Right cardiac atrium (tissue), 5 donors: ENCODE results near the gene CCDC85A. TPM values are rescaled to one million over a fixed set of nuclear protein-coding genes. Genes with fewer than 3 reads are reported as not detected.
A peak's percentile ranks its signal among the peaks of the same experiment; 100 is the strongest.

Source experiments
- ATAC-seq, 2 donors: fragments of 200-7000 bp; cut with Tn5 transposase; one replicate each; pipeline versions ENCODE4 v1.8.0 to v1.9.1; 2020; ENCODE audit warnings: moderate library complexity in 2 of 2, mild to moderate bottlenecking in 1 of 2
- DNase-seq, 3 donors: peaks; one replicate each; pipeline ENCODE4 v3.0.0-alpha.2; 2020
- H3K27ac ChIP-seq: one replicate; pipeline ENCODE4 v1.5.1; 2013; ENCODE audit warnings: mild to moderate bottlenecking, low read length, control low read depth, moderate library complexity
- H3K27me3 ChIP-seq: one replicate; pipeline ENCODE4 v1.6.1; 2013; ENCODE audit not compliant: control insufficient read depth, insufficient read depth
- H3K4me1 ChIP-seq: one replicate; pipeline ENCODE4 v1.6.1; 2013; ENCODE audit warnings: low read length; ENCODE audit not compliant: control insufficient read depth, insufficient read depth
- H3K4me3 ChIP-seq: one replicate; pipeline ENCODE4 v1.5.1; 2013; ENCODE audit warnings: low read length, control low read depth
- H3K9me3 ChIP-seq: one replicate; pipeline ENCODE4 v1.6.1; 2013; ENCODE audit warnings: low read length; ENCODE audit not compliant: control insufficient read depth
- WGBS: extraction: QIAGEN DNeasy Blood & Tissue Kit; methylation state at CpG from one replicate; pipeline ENCODE4 v1.1.7; 2013; 5-methylcytosine and 5-hydroxymethylcytosine counted together
- intact Hi-C, 4 donors: fragments of 100-400 bp; cut with DNase I; formaldehyde crosslinking; loops; one replicate each; pipeline versions ENCODE4 v1.11.0 to v1.14.0; 2022 to 2023
- polyA plus RNA-seq: library from polyadenylated mRNA; stranded (reverse); fragments of 200-250 nt; gene quantifications from one replicate; pipeline ENCODE4 v1.2.3, GENCODE V29; 2013
- total RNA-seq, 4 donors: library from RNA; stranded (reverse); fragmentation: NEBNext Ultra II Directional; extraction: Animal tissue kit (Norgen Biotek cat#: 25700); gene quantifications; one replicate each; pipeline ENCODE4 v1.2.1, GENCODE V29; 2021
- donor health status: healthy with polysubstance abuse.
- donor health status: DM: no; HTN: yes; CAD: no.
- donor health status: DM: no; HTN: no; CAD: no.
- donor health status: DM: no; HTN: yes; CAD: no; lungs with severe emphysema.
- donor health status: DM: yes; HTN: yes; CAD: no.

Gene CCDC85A
- total and polyA plus RNA-seq, 5 donors, result 1.1 to 3.4 (median 1.9) TPM

- H3K4me3 ChIP-seq, result no peak overlapping the region
- WGBS, result 91% methylated on average over 5 of the region's 5 CpGs
- no peaks in the 10 kb centered on the region for H3K27me3 ChIP-seq
- no peaks in the 10 kb centered on the region for H3K4me1 ChIP-seq
- DNase-seq (no peak), ATAC-seq (no peak)
- H3K9me3 ChIP-seq, result no peaks in the 10 kb centered on the region
- H3K27ac ChIP-seq, result no peak overlapping the region
- intact Hi-C loops, result no loop called here
These were observed 56.4 kb downstream of the CCDC85A start for GRCh38 chr2:56240210-56240609.

GRCh38 chr2:56244506-56244905 lies 60.7 kb downstream of the CCDC85A start:
- intact Hi-C loops, result no loop called here
- WGBS, result 0% methylated on average over 1 of the region's 1 CpG
- Histone ChIP-seq H3K27me3 (no peaks in the 10 kb centered on the region), H3K9me3 (no peaks in the 10 kb centered on the region), H3K4me3 (no peak overlapping the region), H3K4me1 (peaks cover 3% of the 10 kb centered on the region), H3K27ac (no peak overlapping the region)
- ATAC-seq (no peak), DNase-seq (no peak)

GRCh38 chr2:56244911-56245530 lies 61.2 kb downstream of the CCDC85A start:
- intact Hi-C loops, result no loop called here
- DNase-seq (no peak), ATAC-seq (no peak)
- 100% methylated on average over 1 of the region's 1 CpG for WGBS
- Histone ChIP-seq H3K4me1 (peaks cover 3% of the 10 kb centered on the region), H3K9me3 (no peaks in the 10 kb centered on the region), H3K4me3 (no peak overlapping the region), H3K27me3 (no peaks in the 10 kb centered on the region), H3K27ac (no peak overlapping the region)

- peak; percentile 16 to 23 for ATAC-seq
These were observed 65.4 kb downstream of the CCDC85A start for GRCh38 chr2:56248965-56249742.

GRCh38 chr2:56250153-56250729 lies 66.5 kb downstream of the CCDC85A start:
- H3K27ac ChIP-seq, result no peak overlapping the region
- no peaks in the 10 kb centered on the region for H3K9me3 ChIP-seq
- no peak overlapping the region for H3K4me3 ChIP-seq
- intact Hi-C loops, result no loop called here
- 90% methylated on average over 2 of the region's 2 CpGs for WGBS
- ATAC-seq (no peak), DNase-seq (no peak)
- H3K4me1 ChIP-seq, result peaks cover 3% of the 10 kb centered on the region
- H3K27me3 ChIP-seq, result no peaks in the 10 kb centered on the region

More at GRCh38 chr2:56248965-56249742, 65.4 kb downstream of the CCDC85A start:
- Histone ChIP-seq H3K27me3 (no peaks in the 10 kb centered on the region), H3K9me3 (no peaks in the 10 kb centered on the region), H3K4me3 (no peak overlapping the region), H3K27ac (no peak overlapping the region), H3K4me1 (peaks cover 3% of the 10 kb centered on the region)
- 58% methylated on average over 5 of the region's 5 CpGs for WGBS
- DNase-seq, result no peak
- intact Hi-C loops, result no loop called here

- H3K27ac ChIP-seq, result no peak overlapping the region
- intact Hi-C loops, result no loop called here
- H3K9me3 ChIP-seq, result no peaks in the 10 kb centered on the region
- WGBS, result 36% methylated on average over 1 of the region's 1 CpG
- DNase-seq (no peak), ATAC-seq (no peak)
- no peaks in the 10 kb centered on the region for H3K27me3 ChIP-seq
- H3K4me3 ChIP-seq, result no peak overlapping the region
- H3K4me1 ChIP-seq, result no peaks in the 10 kb centered on the region
These were observed 76.6 kb downstream of the CCDC85A start for GRCh38 chr2:56260415-56260814.

- no peaks in the 10 kb centered on the region for H3K9me3 ChIP-seq
- H3K27ac ChIP-seq, result no peak overlapping the region
- H3K4me3 ChIP-seq, result no peak overlapping the region
- no peaks in the 10 kb centered on the region for H3K4me1 ChIP-seq
- DNase-seq, result no peak
- intact Hi-C loops, result no loop called here
- ATAC-seq, result no peak
- WGBS, result 88% methylated on average over 1 of the region's 1 CpG
- no peaks in the 10 kb centered on the region for H3K27me3 ChIP-seq
These were observed 78.5 kb downstream of the CCDC85A start for GRCh38 chr2:56262241-56262640.

GRCh38 chr2:56263876-56264275 lies 80.1 kb downstream of the CCDC85A start:
- intact Hi-C loops, result no loop called here
- ATAC-seq, result no peak

GRCh38 chr2:56266761-56267414 lies 83.1 kb downstream of the CCDC85A start:
- Histone ChIP-seq H3K4me1 (no peaks in the 10 kb centered on the region), H3K4me3 (no peak overlapping the region), H3K27me3 (no peaks in the 10 kb centered on the region), H3K9me3 (no peaks in the 10 kb centered on the region), H3K27ac (no peak overlapping the region)
- 83% methylated on average over 5 of the region's 5 CpGs for WGBS
- DNase-seq, result no peak
- intact Hi-C loops, result no loop called here
- ATAC-seq, result no peak

More at GRCh38 chr2:56263876-56264275, 80.1 kb downstream of the CCDC85A start:
- H3K9me3 ChIP-seq, result no peaks in the 10 kb centered on the region
- H3K27me3 ChIP-seq, result no peaks in the 10 kb centered on the region
- no peak overlapping the region for H3K27ac ChIP-seq
- no peaks in the 10 kb centered on the region for H3K4me1 ChIP-seq
- H3K4me3 ChIP-seq, result no peak overlapping the region
- WGBS, result 89% methylated on average over 2 of the region's 2 CpGs
- DNase-seq, result no peak

GRCh38 chr2:56267415-56267788 lies 83.6 kb downstream of the CCDC85A start:
- Histone ChIP-seq H3K4me1 (no peaks in the 10 kb centered on the region), H3K4me3 (no peak overlapping the region), H3K9me3 (no peaks in the 10 kb centered on the region), H3K27ac (no peak overlapping the region), H3K27me3 (no peaks in the 10 kb centered on the region)
- 92% methylated on average over 3 of the region's 3 CpGs for WGBS
- intact Hi-C loops, result no loop called here
- ATAC-seq, result no peak
- no peak for DNase-seq

- intact Hi-C loops, result no loop called here
- WGBS, result 52% methylated on average over 2 of the region's 2 CpGs
- no peaks in the 10 kb centered on the region for H3K4me1 ChIP-seq
- no peaks in the 10 kb centered on the region for H3K9me3 ChIP-seq
- H3K27ac ChIP-seq, result no peak overlapping the region
- no peak overlapping the region for H3K4me3 ChIP-seq
- no peaks in the 10 kb centered on the region for H3K27me3 ChIP-seq
- DNase-seq, result no peak
- ATAC-seq, result no peak
These were observed 85.1 kb downstream of the CCDC85A start for GRCh38 chr2:56268856-56269255.
